Measurements from ENCODE around the gene ZDHHC11.
"Not testable (repeated sequence)": the region's sequence is repeated elsewhere in the genome, so short reads cannot be mapped to it uniquely, and the experiment has no call there.

Gene ZDHHC11

DNA sequence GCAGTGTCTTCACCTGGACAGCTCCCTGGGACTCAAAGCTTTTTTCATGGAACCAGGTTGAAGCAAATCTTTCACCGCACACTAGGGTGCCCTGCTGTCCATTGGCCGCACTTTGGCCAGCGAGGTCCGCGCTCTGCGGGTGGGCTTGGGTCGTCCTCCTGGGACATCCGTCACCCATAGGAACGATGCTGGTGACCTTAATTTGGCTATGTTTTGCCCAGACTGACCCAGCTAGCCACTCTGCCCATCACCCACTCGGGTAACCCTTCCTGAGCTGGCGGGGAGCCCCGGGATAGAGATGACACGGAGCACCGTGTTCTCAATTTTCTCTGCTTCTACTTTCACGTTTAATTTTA lies 92.1 kb downstream of the ZDHHC11 start:
- DNase-seq: no peak

GRCh38 chr5:757931-758697 lies 92.7 kb downstream of the ZDHHC11 start:
- DNase-seq: peak; percentile 96

GRCh38 chr5:757346-757930 lies 93.3 kb downstream of the ZDHHC11 start:
- DNase-seq: no peak

GRCh38 chr5:756865-757345 lies 93.9 kb downstream of the ZDHHC11 start:
- peak; percentile 75 for DNase-seq

DNA sequence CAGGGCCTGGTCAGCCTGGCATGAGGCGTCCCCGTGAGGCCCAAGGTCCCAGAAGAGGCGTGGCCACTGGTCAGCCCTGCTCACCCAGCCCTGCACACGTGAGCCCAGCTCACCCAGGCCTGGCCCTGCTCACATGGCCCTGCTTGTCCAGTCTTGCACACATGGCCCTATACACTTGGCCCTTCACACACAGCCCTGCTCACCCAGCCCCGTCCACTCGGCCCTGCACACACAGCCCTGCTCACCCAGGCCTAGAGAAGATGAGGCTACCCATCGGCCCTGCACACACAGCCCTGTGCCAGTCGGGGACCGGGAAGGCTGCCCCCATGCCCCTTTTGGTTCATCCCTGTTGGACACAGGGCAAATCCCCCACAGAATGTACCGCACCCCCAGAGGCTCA lies 94.6 kb downstream of the ZDHHC11 start:
- no peak for DNase-seq

- DNase-seq: not testable (repeated sequence)
These were observed 96.6 kb downstream of the ZDHHC11 start for GRCh38 chr5:754143-754632.

DNA sequence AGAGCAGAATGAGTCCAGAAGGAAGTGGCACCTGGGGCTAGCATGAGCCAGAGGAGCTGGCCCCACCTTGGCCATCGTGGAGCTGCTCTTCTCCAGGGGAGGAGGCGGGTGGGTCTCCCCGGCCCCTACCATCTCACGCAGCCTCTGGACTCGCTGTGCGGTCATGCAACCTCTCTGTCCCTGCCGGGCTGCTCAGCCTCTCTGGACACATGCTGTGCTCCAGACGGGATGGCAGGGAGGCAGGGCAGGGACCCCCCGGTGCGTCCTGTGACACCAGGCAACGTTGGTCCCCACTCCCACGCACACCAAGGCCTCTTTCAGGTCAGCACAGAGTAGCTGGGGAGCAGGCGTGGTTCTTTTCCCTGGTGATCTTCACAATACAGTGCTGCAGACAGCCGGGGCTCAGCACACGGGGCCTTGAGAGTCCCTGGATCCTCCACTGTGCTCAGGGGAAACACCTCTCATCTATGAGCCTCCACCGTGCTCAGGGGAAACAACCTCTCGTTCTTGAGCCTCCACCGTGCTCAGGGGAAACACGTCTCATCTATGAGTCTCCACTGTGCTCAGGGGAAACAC lies 97.1 kb downstream of the ZDHHC11 start:
- not testable (repeated sequence) for DNase-seq

GRCh38 chr5:752532-753115 lies 98.2 kb downstream of the ZDHHC11 start:
- not testable (repeated sequence) for DNase-seq

GRCh38 chr5:751992-752391 lies 98.8 kb downstream of the ZDHHC11 start:
- not testable (repeated sequence) for DNase-seq

GRCh38 chr5:751496-751895 lies 99.3 kb downstream of the ZDHHC11 start:
- no peak for DNase-seq

- not testable (repeated sequence) for DNase-seq
These were observed 100.6 kb downstream of the ZDHHC11 start for GRCh38 chr5:750226-750625.

GRCh38 chr5:749101-749670 lies 101.6 kb downstream of the ZDHHC11 start:
- DNase-seq: no peak

- DNase-seq: not testable (repeated sequence)
These were observed 102.5 kb downstream of the ZDHHC11 start for GRCh38 chr5:748011-748980.

GRCh38 chr5:747303-747844 lies 103.4 kb downstream of the ZDHHC11 start:
- DNase-seq: not testable (repeated sequence)

- no peak for DNase-seq
These were observed 104.5 kb downstream of the ZDHHC11 start for GRCh38 chr5:746258-746761.
